Fibroblast of lung (primary cell): ENCODE results near the gene GABRG3.

Source experiments
- CTCF ChIP-seq, 2 donors: IDR thresholded peaks in 1 of 2; conservative IDR thresholded peaks in 1 of 2; 1 replicate in 1 of 2; 2 replicates in 1 of 2; pipeline ENCODE4 v1.5.1; 2011 to 2012; ENCODE audit warnings: low read length in 2 of 2, control low read depth in 1 of 2, inconsistent platforms in 1 of 2, low read depth in 1 of 2, mild to moderate bottlenecking in 1 of 2
- EZH2 ChIP-seq: IDR thresholded peaks from 2 replicates; pipeline ENCODE4 v1.5.1; 2012; ENCODE audit warnings: low read length, control low read depth, mild to moderate bottlenecking; ENCODE audit errors: missing control alignments

DNA sequence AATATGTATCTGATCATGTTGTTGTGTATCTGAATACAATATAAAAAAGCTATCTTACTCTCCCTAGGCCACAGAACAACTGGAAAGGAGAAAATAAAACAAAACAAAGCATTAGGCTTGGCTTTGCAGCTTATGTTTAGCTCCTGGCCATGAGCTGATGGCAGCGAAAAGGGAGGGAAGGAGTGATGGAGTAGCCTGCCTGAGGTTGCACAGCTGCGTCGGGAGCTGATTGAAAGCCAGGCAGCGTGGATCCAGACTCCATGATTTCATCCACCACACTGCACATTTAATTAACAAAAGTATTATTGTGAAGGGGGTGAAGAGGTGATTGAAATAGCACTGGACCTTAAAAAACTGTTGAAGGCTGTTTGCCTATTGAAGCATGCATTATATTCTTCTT lies 212.2 kb downstream of the GABRG3 start:
- TF ChIP-seq CTCF (conservative IDR thresholded peaks at IDR 0.05 in 1 of 2, IDR thresholded peaks at IDR 0.05 in 1 of 2; ENCODE audit: low read depth in 1 of 2, low read length in 2 of 2) = no peak
- TF ChIP-seq EZH2 = no peak
